HepG2 (cell line): ENCODE measurements around the gene WDR86. TPM values are rescaled to one million over a fixed set of nuclear protein-coding genes. Genes with fewer than 3 reads are reported as not detected.

Experiments
- ATAC-seq: fragments of 200-7000 bp; cut with Tn5 transposase; 3 replicates; pipeline ENCODE4 v1.9.1; 2020; ENCODE audit warnings: mild to moderate bottlenecking, moderate library complexity
- BruUV-seq: library from RNA; stranded (reverse); fragments of 400-500 nt; replicated peaks from 2 replicates; lab custom pipeline; 2021; lab: Mats Ljungman, UMichigan
- CTCF ChIA-PET: fragments of 300-600 bp; formaldehyde crosslinking; extraction: SDS; loops from one replicate; lab custom pipeline; 2021; ENCODE audit warnings: low total read pairs, inconsistent platforms, low intra/inter-chr PET ratio; lab: Yijun Ruan, JAX
- POLR2A ChIA-PET: fragments of 350-600 bp; sonication (Branson Sonifier 250); formaldehyde crosslinking; loops from one replicate; lab custom pipeline; 2020; ENCODE audit warnings: antibody characterized with exemption, inconsistent platforms; lab: Yijun Ruan, JAX
- DNase-seq: peaks from one replicate; pipeline ENCODE4 v3.0.0-alpha.2; 2015; ENCODE audit warnings: low spot score
- FAIRE-seq: peaks from 3 replicates; lab custom pipeline; 2011; peaks lifted over from hg19 to GRCh38; lab: Jason Lieb, UNC
- H2AFZ ChIP-seq: one replicate; pipeline ENCODE4 v1.6.1; 2011; ENCODE audit warnings: low read length, inconsistent platforms
- H3K27ac ChIP-seq: fragments of 300-600 bp; 3 replicates; pipeline ENCODE4 v1.8.0; 2011; ENCODE audit warnings: mixed run types, mild to moderate bottlenecking, mixed read lengths, low read length, inconsistent platforms; ENCODE audit not compliant: insufficient read depth; ENCODE audit errors: extremely low read length
- H3K27me3 ChIP-seq, 2 experiments: fragments of 200-600 bp in 1 of 2; 2 replicates in 1 of 2; 3 replicates in 1 of 2; pipeline versions ENCODE4 v1.6.0 to v1.8.0; 2011; ENCODE audit warnings: low read length in 2 of 2, mild to moderate bottlenecking in 2 of 2, moderate library complexity in 2 of 2, inconsistent platforms in 1 of 2; ENCODE audit not compliant: insufficient read depth in 2 of 2, control insufficient read depth in 1 of 2
- H3K36me3 ChIP-seq, 2 experiments: fragments of 200-600 bp in 1 of 2; replicated peaks in 1 of 2; 2 replicates in 1 of 2; 3 replicates in 1 of 2; pipeline versions ENCODE4 v1.5.1 to v1.8.0; 2011; ENCODE audit warnings: low read length in 2 of 2, inconsistent platforms in 1 of 2; ENCODE audit not compliant: insufficient read depth in 2 of 2, control insufficient read depth in 1 of 2
- H3K4me1 ChIP-seq: 2 replicates; pipeline ENCODE4 v1.5.1; 2012; ENCODE audit warnings: low read length, inconsistent platforms; ENCODE audit not compliant: insufficient read depth
- H3K4me2 ChIP-seq: 2 replicates; pipeline ENCODE4 v1.6.0; 2011; ENCODE audit warnings: low read depth, low read length, inconsistent platforms
- H3K4me3 ChIP-seq, 3 experiments: fragments of 200-600 bp in 1 of 3; sonication (generic), shearing (Covaris generic) in 1 of 3; replicated peaks in 1 of 3; 2 replicates each; pipeline ENCODE4 v1.5.1; 2011 to 2016; ENCODE audit warnings: low read length in 3 of 3, inconsistent platforms in 2 of 3, low read depth in 2 of 3, mild to moderate bottlenecking in 2 of 3, control low read depth in 1 of 3, mixed read lengths in 1 of 3; ENCODE audit not compliant: insufficient read depth in 1 of 3
- H3K79me2 ChIP-seq: one replicate; pipeline ENCODE4 v1.6.1; 2011; ENCODE audit warnings: low read length, inconsistent platforms; ENCODE audit not compliant: insufficient read depth
- H3K9ac ChIP-seq: 2 replicates; pipeline ENCODE4 v1.6.0; 2011; ENCODE audit warnings: mild to moderate bottlenecking, low read depth, low read length, inconsistent platforms; ENCODE audit not compliant: insufficient read depth
- H3K9me3 ChIP-seq: 2 replicates; pipeline ENCODE4 v1.5.1; 2012; ENCODE audit warnings: mild to moderate bottlenecking, low read length
- H4K20me1 ChIP-seq: 2 replicates; pipeline ENCODE4 v1.6.0; 2011; ENCODE audit warnings: inconsistent platforms, mild to moderate bottlenecking, low read length, moderate library complexity; ENCODE audit not compliant: insufficient read depth
- ARNT ChIP-seq: fragments of 450-650 bp; IDR thresholded peaks from 2 replicates; pipeline ENCODE4 v1.6.1; 2017
- ARNTL ChIP-seq: sonication (generic); formaldehyde crosslinking; IDR thresholded peaks from 2 replicates; pipeline ENCODE4 v1.4.0; 2020; ENCODE audit warnings: mild to moderate bottlenecking, missing genetic modification reagents
- BHLHE40 ChIP-seq: IDR thresholded peaks from 2 replicates; pipeline ENCODE4 v1.6.1; 2011; ENCODE audit warnings: low read length, improper control_type of control experiment
- MAFG ChIP-seq: sonication (generic); formaldehyde crosslinking; IDR thresholded peaks from 2 replicates; pipeline ENCODE4 v1.5.1; 2020; ENCODE audit warnings: mild to moderate bottlenecking, missing genetic modification reagents
- MYPOP ChIP-seq: sonication (generic); formaldehyde crosslinking; IDR thresholded peaks from 2 replicates; pipeline ENCODE4 v1.8.1; 2023; ENCODE audit warnings: mild to moderate bottlenecking, moderate library complexity, missing genetic modification reagents
- RFXAP ChIP-seq: sonication (generic); formaldehyde crosslinking; IDR thresholded peaks from 2 replicates; pipeline ENCODE4 v1.4.0; 2020; ENCODE audit warnings: missing genetic modification reagents, borderline replicate concordance
- SKIL ChIP-seq: sonication (generic); formaldehyde crosslinking; IDR thresholded peaks from 2 replicates; pipeline ENCODE4 v1.8.0; 2022; ENCODE audit warnings: missing genetic modification reagents, mild to moderate bottlenecking, moderate library complexity, borderline replicate concordance
- SP1 ChIP-seq, 2 experiments: fragments of 450-650 bp in 1 of 2; sonication (generic) in 1 of 2; formaldehyde crosslinking in 1 of 2; IDR thresholded peaks; 2 replicates each; pipeline versions ENCODE4 v1.4.0 to v1.6.1; 2016 to 2020; ENCODE audit warnings: missing genetic modification reagents in 1 of 2
- TFDP1 ChIP-seq: IDR thresholded peaks from 2 replicates; pipeline ENCODE4 v1.6.1; 2016; ENCODE audit warnings: missing compliant biosample characterization, missing genetic modification reagents, borderline replicate concordance
- YY1 ChIP-seq: IDR thresholded peaks from 2 replicates; pipeline ENCODE4 v1.6.1; 2011; ENCODE audit warnings: low read length, low read depth, moderate library complexity, mild to moderate bottlenecking; ENCODE audit not compliant: insufficient read depth, insufficient replicate concordance
- ZFP36L2 ChIP-seq: sonication (generic); formaldehyde crosslinking; IDR thresholded peaks from 2 replicates; pipeline ENCODE4 v1.4.0; 2020; ENCODE audit warnings: missing genetic modification reagents
- ZMAT5 ChIP-seq: sonication (generic); formaldehyde crosslinking; IDR thresholded peaks from 2 replicates; pipeline ENCODE4 v1.5.0; 2020; ENCODE audit warnings: mild to moderate bottlenecking, low read depth, missing genetic modification reagents, borderline replicate concordance
- ZNF282 ChIP-seq: fragments of 450-650 bp; IDR thresholded peaks from 2 replicates; pipeline ENCODE4 v1.6.1; 2018; ENCODE audit not compliant: partially characterized antibody
- ZNF317 ChIP-seq: sonication (generic); formaldehyde crosslinking; IDR thresholded peaks from 2 replicates; pipeline ENCODE4 v1.5.0; 2020; ENCODE audit warnings: mild to moderate bottlenecking, missing genetic modification reagents
- ZNF556 ChIP-seq: sonication (generic); formaldehyde crosslinking; IDR thresholded peaks from 2 replicates; pipeline ENCODE4 v1.4.0; 2020; ENCODE audit warnings: mild to moderate bottlenecking, missing genetic modification reagents, borderline replicate concordance
- WGBS: methylation state at CpG from one replicate; pipeline ENCODE4 v1.1.6; 2017; ENCODE audit warnings: low lambda C conversion rate; 5-methylcytosine and 5-hydroxymethylcytosine counted together
- in situ Hi-C: cut with HindIII; loops from 2 replicates; pipeline ENCODE4 v1.10.0; 2017; ENCODE audit warnings: low pct_unique_long_range_greater_than_20kb; ENCODE audit not compliant: extremely low pct_ligation_motif_present
- intact Hi-C: fragments of 100-400 bp; cut with micrococcal nuclease; formaldehyde crosslinking; loops from one replicate; pipeline ENCODE4 v1.10.0; 2022; ENCODE audit not compliant: unreplicated experiment
- polyA plus RNA-seq, 8 experiments: library from polyadenylated mRNA; depleted of rRNA in 3 of 8; stranded (reverse) in 7 of 8; unstranded in 1 of 8; fragments of >200 nt; fragmentation: Illumina TruSeq in 4 of 8; extraction: Trizol in 4 of 8; gene quantifications; 2 replicates each; pipeline versions ENCODE4 v1.2.1 to v1.2.3, GENCODE V29; 2011 to 2016; ENCODE audit warnings: low read depth in 4 of 8, missing spikeins in 1 of 8, mixed read lengths in 1 of 8; ENCODE audit not compliant: insufficient read depth in 1 of 8
- total RNA-seq, 5 experiments: library from RNA; depleted of rRNA; stranded (reverse); fragments of >200 nt; fragmentation: Illumina TruSeq; extraction: Trizol; gene quantifications; 2 replicates each; pipeline ENCODE4 v1.2.3, GENCODE V29; 2016; ENCODE audit warnings: low read depth in 1 of 5

Gene WDR86
- total and polyA plus RNA-seq, 2 of the 13 experiments (the other 11 are each of a cell fraction or from before 2014, with no cell fraction given) = 0.11 to 2.9 TPM

GRCh38 chr7:151400626-151401315, 9.1 kb downstream of the WDR86 start:
- CTCF ChIA-PET = no interaction called here
- no peaks in the 10 kb centered on the region for H3K9me3 ChIP-seq

More at GRCh38 chr7:151400626-151401315, 9.1 kb downstream of the WDR86 start:
- no peak for FAIRE-seq
- 21% methylated on average over 11 of the region's 14 CpGs for WGBS
- H2AFZ ChIP-seq = no peak overlapping the region
- TF ChIP-seq SKIL (CRISPR knock-in tag) = no peak
- no peak for TF ChIP-seq MAFG
- TF ChIP-seq MYPOP = peak; percentile 30; the same call in 1 of the 2 replicates
- no peak for TF ChIP-seq ZNF282
- TF ChIP-seq ARNTL (CRISPR knock-in tag) = no peak
- TF ChIP-seq ARNT = no peak
- TF ChIP-seq ZMAT5 (CRISPR knock-in tag) = no peak
- no peak for TF ChIP-seq ZFP36L2 (CRISPR knock-in tag)
- TF ChIP-seq BHLHE40 = peak; percentile 28; the same call in 1 of the 2 replicates
- no peak for TF ChIP-seq TFDP1 (CRISPR knock-in tag)
- no peak for TF ChIP-seq RFXAP (CRISPR knock-in tag)
- TF ChIP-seq ZNF317 (CRISPR knock-in tag) = no peak
- no peak for TF ChIP-seq ZNF556 (CRISPR knock-in tag)
- no peak for TF ChIP-seq YY1
- TF ChIP-seq SP1 (IDR thresholded peaks at IDR 0.05) = no peak
- no peak for TF ChIP-seq SP1 (CRISPR knock-in tag; IDR thresholded peaks at IDR 0.05)
- TF ChIP-seq, all 625 proteins: peak for 2
- Histone ChIP-seq H3K4me1 (peaks cover 26% of the 10 kb centered on the region), H3K9ac (no peak overlapping the region), H3K27me3 (peaks cover 1 to 51% of the 10 kb centered on the region in 2 experiments; a peak in 3 of 5 replicates), H4K20me1 (no peaks in the 10 kb centered on the region), H3K79me2 (no peaks in the 10 kb centered on the region), H3K4me3 (no peak overlapping the region), H3K27ac (no peak overlapping the region), H3K4me2 (no peak overlapping the region), H3K36me3 (no peaks in the 10 kb centered on the region)
- intact Hi-C loops (no loop called here), in situ Hi-C loops (no loop called here)
- ATAC-seq = no peak
- BruUV-seq = no TSS peak
- POLR2A ChIA-PET = no interaction called here
- DNase-seq = no peak
